Endothelial cell of umbilical vein (primary cell): ENCODE measurements around the gene HCK. TPM values are rescaled to one million over a fixed set of nuclear protein-coding genes. Genes with fewer than 3 reads are reported as not detected.

Experiments used
- BruUV-seq: library from RNA; stranded (reverse); fragments of 400-500 nt; replicated peaks from 2 replicates; lab custom pipeline; 2021; lab: Mats Ljungman, UMichigan
- CTCF ChIA-PET: fragments of 300-600, 350-600 bp; sonication (Branson Sonifier 250); formaldehyde crosslinking; loops from one replicate; lab custom pipeline; 2021; ENCODE audit warnings: antibody characterized with exemption, inconsistent platforms; lab: Charles Lee
- POLR2A ChIA-PET: fragments of 300-600, 350-600 bp; sonication (Branson Sonifier 250); formaldehyde crosslinking; loops from one replicate; lab custom pipeline; 2021; ENCODE audit warnings: antibody characterized with exemption, inconsistent platforms; lab: Charles Lee
- DNase-seq: peaks from one replicate; pipeline ENCODE4 v3.0.0-alpha.2; 2011; ENCODE audit warnings: low read depth, low spot score
- FAIRE-seq: peaks from 2 replicates; lab custom pipeline; 2011; peaks lifted over from hg19 to GRCh38; lab: Jason Lieb, UNC
- H2AFZ ChIP-seq: 2 replicates; pipeline ENCODE4 v1.6.0; 2012; ENCODE audit warnings: low read depth, low read length, control low read depth, inconsistent platforms
- H3K27ac ChIP-seq: 2 replicates; pipeline ENCODE4 v1.5.1; 2011; ENCODE audit warnings: low read depth, mild to moderate bottlenecking, control low read depth, low read length, moderate library complexity; ENCODE audit not compliant: insufficient read depth
- H3K27me3 ChIP-seq, 2 experiments: 2 replicates each; pipeline versions ENCODE4 v1.6.0 to v1.6.1; 2011; ENCODE audit warnings: low read length in 2 of 2, mixed read lengths in 1 of 2; ENCODE audit not compliant: control insufficient read depth in 2 of 2, insufficient read depth in 2 of 2
- H3K36me3 ChIP-seq, 2 experiments: 2 replicates in 1 of 2; 3 replicates in 1 of 2; pipeline ENCODE4 v1.5.1; 2011; ENCODE audit warnings: low read length in 2 of 2, mild to moderate bottlenecking in 1 of 2, moderate library complexity in 1 of 2; ENCODE audit not compliant: control insufficient read depth in 2 of 2, insufficient read depth in 2 of 2; ENCODE audit errors: extremely low read depth in 1 of 2
- H3K4me1 ChIP-seq: 3 replicates; pipeline ENCODE4 v1.5.1; 2011; ENCODE audit warnings: mild to moderate bottlenecking, low read length; ENCODE audit not compliant: control insufficient read depth, insufficient read depth; ENCODE audit errors: extremely low read depth
- H3K4me2 ChIP-seq: 2 replicates; pipeline ENCODE4 v1.6.1; 2011; ENCODE audit warnings: low read length, control low read depth, mixed read lengths; ENCODE audit not compliant: insufficient read depth
- H3K4me3 ChIP-seq, 3 experiments: fragments of 200-600 bp in 1 of 3; sonication (generic), shearing (Covaris generic) in 1 of 3; replicated peaks in 1 of 3; 2 replicates each; pipeline ENCODE4 v1.5.1; 2011 to 2016; ENCODE audit warnings: control low read depth in 3 of 3, low read length in 3 of 3, mild to moderate bottlenecking in 2 of 3, inconsistent platforms in 1 of 3, low read depth in 1 of 3, moderate library complexity in 1 of 3; ENCODE audit not compliant: insufficient read depth in 1 of 3
- H3K79me2 ChIP-seq: 2 replicates; pipeline ENCODE4 v1.6.0; 2012; ENCODE audit warnings: low read length, inconsistent platforms; ENCODE audit not compliant: control insufficient read depth, insufficient read depth
- H3K9ac ChIP-seq: replicated peaks from 2 replicates; pipeline ENCODE3; 2011; ENCODE audit warnings: low read length, control low read depth; ENCODE audit not compliant: insufficient read depth; ENCODE audit errors: extremely low read depth
- H3K9me1 ChIP-seq: replicated peaks from 3 replicates; pipeline ENCODE4 v1.6.0; 2011; ENCODE audit warnings: mild to moderate bottlenecking, low read length; ENCODE audit not compliant: control insufficient read depth, insufficient read depth; ENCODE audit errors: extremely low read depth
- H3K9me3 ChIP-seq: replicated peaks from 2 replicates; pipeline ENCODE4 v1.5.1; 2012; ENCODE audit warnings: low read length, inconsistent platforms; ENCODE audit not compliant: control insufficient read depth, insufficient read depth
- H4K20me1 ChIP-seq: replicated peaks from 2 replicates; pipeline ENCODE3; 2011; ENCODE audit warnings: mild to moderate bottlenecking, low read length; ENCODE audit not compliant: control insufficient read depth, insufficient read depth; ENCODE audit errors: extremely low read depth
- EZH2 ChIP-seq: IDR thresholded peaks from 2 replicates; pipeline ENCODE4 v1.6.1; 2012; ENCODE audit warnings: borderline replicate concordance, low read depth, mild to moderate bottlenecking, moderate library complexity, low read length, inconsistent platforms; ENCODE audit not compliant: severe bottlenecking
- FOS ChIP-seq: IDR thresholded peaks from 2 replicates; pipeline ENCODE4 v1.6.1; 2011; ENCODE audit warnings: mild to moderate bottlenecking, low read length, moderate library complexity, borderline replicate concordance; ENCODE audit not compliant: insufficient read depth
- GATA2 ChIP-seq: IDR thresholded peaks from 2 replicates; pipeline ENCODE4 v1.7.0; 2011; ENCODE audit warnings: low read depth, mild to moderate bottlenecking, moderate library complexity, mixed read lengths, low read length; ENCODE audit not compliant: insufficient read length, insufficient read depth
- JUN ChIP-seq: IDR thresholded peaks from 2 replicates; pipeline ENCODE4 v1.6.1; 2011; ENCODE audit warnings: borderline replicate concordance, low read depth; ENCODE audit not compliant: insufficient read length, insufficient read depth
- MYC ChIP-seq: IDR thresholded peaks from one replicate; pipeline ENCODE4 v1.6.1; 2011; ENCODE audit warnings: mild to moderate bottlenecking, low read depth, low read length
- POLR2A ChIP-seq: IDR thresholded peaks from 2 replicates; pipeline ENCODE4 v1.6.1; 2012; ENCODE audit warnings: low read depth, mild to moderate bottlenecking, control low read depth, low read length
- POLR2AphosphoS5 ChIP-seq: IDR thresholded peaks from 2 replicates; pipeline ENCODE4 v1.6.1; 2012; ENCODE audit warnings: low read depth, mild to moderate bottlenecking, control low read depth, low read length, moderate library complexity; ENCODE audit not compliant: insufficient read depth
- dilution Hi-C: fragments of 300-500 bp; cut with MboI; formaldehyde crosslinking; loops from one replicate; pipeline ENCODE4 v1.15.0; 2019; ENCODE audit warnings: low sequenced_read_pairs; ENCODE audit not compliant: extremely low pct_ligation_motif_present
- intact Hi-C: fragments of 100-400 bp; cut with micrococcal nuclease; formaldehyde crosslinking; loops from one replicate; pipeline ENCODE4 v1.10.0; 2022
- polyA plus RNA-seq, 4 experiments: library from polyadenylated mRNA; depleted of rRNA in 3 of 4; stranded (reverse) in 3 of 4; unstranded in 1 of 4; fragments of >200 nt; gene quantifications; 2 replicates each; pipeline versions ENCODE4 v1.2.1 to v1.2.3, GENCODE V29; 2011 to 2012; ENCODE audit warnings: missing spikeins in 1 of 4
- total RNA-seq: library from RNA; stranded (reverse); gene quantifications from 2 replicates; pipeline ENCODE4 v1.2.3, GENCODE V29; 2021
- TF ChIP-seq, protein P1 (sequence below): IDR thresholded peaks from 2 replicates; pipeline ENCODE4 v1.6.1; 2011; ENCODE audit not compliant: insufficient read depth, insufficient read length
- TF ChIP-seq, protein P2 (sequence below), 2 donors: IDR thresholded peaks; 1 replicate in 1 of 2; 2 replicates in 1 of 2; pipeline ENCODE4 v1.5.1; 2011; ENCODE audit warnings: low read length in 2 of 2, mild to moderate bottlenecking in 2 of 2, moderate library complexity in 2 of 2, control low read depth in 1 of 2, inconsistent platforms in 1 of 2, low read depth in 1 of 2; ENCODE audit not compliant: insufficient read depth in 1 of 2; ENCODE audit errors: extremely low read depth in 1 of 2

The HCK gene
- total and polyA plus RNA-seq, 2 donors (not counting 3 experiments of a cell fraction or from before 2014, with no cell fraction given), result not detected

DNA sequence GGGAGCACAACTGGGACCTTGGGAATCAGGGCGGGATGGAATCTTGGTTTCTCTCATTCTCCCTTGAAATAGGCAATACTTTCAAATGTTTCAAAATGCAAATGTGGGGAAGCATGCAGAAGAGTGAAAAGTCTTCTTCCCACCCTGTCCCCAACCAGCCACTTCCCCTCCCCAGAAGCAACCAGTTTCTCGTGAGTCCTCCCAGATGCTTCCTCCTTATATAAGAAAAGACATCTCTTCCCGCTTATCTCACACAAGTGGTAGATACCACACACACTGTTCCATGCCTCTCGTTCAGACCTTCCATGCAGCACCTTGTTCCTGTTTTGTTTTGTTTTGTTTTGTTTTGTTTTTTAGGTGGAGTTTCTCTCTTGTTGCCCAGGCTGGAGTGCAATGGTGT, 25.1 kb downstream of the HCK start:
- BruUV-seq, result no TSS peak
- no peak overlapping the region for H3K4me2 ChIP-seq
- CTCF ChIA-PET, result no interaction called here
- dilution Hi-C loops, result no loop called here
- H3K27me3 ChIP-seq, result peaks cover 3 to 4% of the 10 kb centered on the region in 2 experiments
- no peak overlapping the region for H2AFZ ChIP-seq
- FAIRE-seq, result no peak
- H3K36me3 ChIP-seq, result no peaks in the 10 kb centered on the region
- H3K27ac ChIP-seq, result no peak overlapping the region
- POLR2A ChIA-PET, result no interaction called here
- no peaks in the 10 kb centered on the region for H3K9me3 ChIP-seq
- H3K4me3 ChIP-seq, result no peak overlapping the region
- peaks cover 6% of the 10 kb centered on the region for H3K4me1 ChIP-seq
- no peak for DNase-seq
- no peaks in the 10 kb centered on the region for H4K20me1 ChIP-seq
- H3K9me1 ChIP-seq, result no peaks in the 10 kb centered on the region
- H3K9ac ChIP-seq, result no peak overlapping the region
- TF ChIP-seq POLR2A (no peak), POLR2AphosphoS5 (no peak), EZH2 (no peak), FOS (no peak), MYC (no peak), GATA2 (no peak), JUN (no peak)
- TF ChIP-seq, protein P1, sequence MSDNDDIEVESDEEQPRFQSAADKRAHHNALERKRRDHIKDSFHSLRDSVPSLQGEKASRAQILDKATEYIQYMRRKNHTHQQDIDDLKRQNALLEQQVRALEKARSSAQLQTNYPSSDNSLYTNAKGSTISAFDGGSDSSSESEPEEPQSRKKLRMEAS, result no peak
- TF ChIP-seq, protein P2, sequence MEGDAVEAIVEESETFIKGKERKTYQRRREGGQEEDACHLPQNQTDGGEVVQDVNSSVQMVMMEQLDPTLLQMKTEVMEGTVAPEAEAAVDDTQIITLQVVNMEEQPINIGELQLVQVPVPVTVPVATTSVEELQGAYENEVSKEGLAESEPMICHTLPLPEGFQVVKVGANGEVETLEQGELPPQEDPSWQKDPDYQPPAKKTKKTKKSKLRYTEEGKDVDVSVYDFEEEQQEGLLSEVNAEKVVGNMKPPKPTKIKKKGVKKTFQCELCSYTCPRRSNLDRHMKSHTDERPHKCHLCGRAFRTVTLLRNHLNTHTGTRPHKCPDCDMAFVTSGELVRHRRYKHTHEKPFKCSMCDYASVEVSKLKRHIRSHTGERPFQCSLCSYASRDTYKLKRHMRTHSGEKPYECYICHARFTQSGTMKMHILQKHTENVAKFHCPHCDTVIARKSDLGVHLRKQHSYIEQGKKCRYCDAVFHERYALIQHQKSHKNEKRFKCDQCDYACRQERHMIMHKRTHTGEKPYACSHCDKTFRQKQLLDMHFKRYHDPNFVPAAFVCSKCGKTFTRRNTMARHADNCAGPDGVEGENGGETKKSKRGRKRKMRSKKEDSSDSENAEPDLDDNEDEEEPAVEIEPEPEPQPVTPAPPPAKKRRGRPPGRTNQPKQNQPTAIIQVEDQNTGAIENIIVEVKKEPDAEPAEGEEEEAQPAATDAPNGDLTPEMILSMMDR (IDR thresholded peaks at IDR 0.05; ENCODE audit: extremely low read depth in 1 of 2, insufficient read depth in 1 of 2, low read depth in 1 of 2, low read length in 2 of 2), result no peak
- intact Hi-C loops, result no loop called here
- no peaks in the 10 kb centered on the region for H3K79me2 ChIP-seq
